WTC11 (cell line): ENCODE measurements around the gene RGS16. TPM values are rescaled to one million over a fixed set of nuclear protein-coding genes. Genes with fewer than 3 reads are reported as not detected.

ENCODE experiments used
- ATAC-seq: fragments of 200-7000 bp; cut with Tn5 transposase; 2 replicates; pipeline ENCODE4 v1.10.0; 2021; ENCODE audit warnings: mild to moderate bottlenecking, moderate library complexity
- CTCF ChIA-PET: fragments of 300-600 bp; sonication (Branson Sonifier 250); formaldehyde crosslinking; loops from one replicate; lab custom pipeline; 2021; ENCODE audit warnings: antibody characterized with exemption; lab: Charles Lee
- POLR2A ChIA-PET: fragments of 350-600 bp; sonication (Branson Sonifier 250); formaldehyde crosslinking; loops from one replicate; lab custom pipeline; 2021; ENCODE audit warnings: antibody characterized with exemption; lab: Charles Lee
- DNase-seq: peaks from one replicate; pipeline ENCODE4 v3.0.0; 2021; ENCODE audit warnings: low spot score
- H3K27ac Mint-ChIP-seq: 2 replicates; pipeline ENCODE4 v1.8.0; 2021; ENCODE audit warnings: mixed read lengths
- H3K27me3 Mint-ChIP-seq: 2 replicates; pipeline ENCODE4 v1.8.0; 2021; ENCODE audit warnings: low read depth, mild to moderate bottlenecking, moderate library complexity, mixed read lengths
- H3K36me3 Mint-ChIP-seq: 2 replicates; pipeline ENCODE4 v1.8.0; 2021; ENCODE audit warnings: mixed read lengths
- H3K4me1 Mint-ChIP-seq: 2 replicates; pipeline ENCODE4 v1.8.0; 2022; ENCODE audit warnings: mixed read lengths
- H3K4me3 Mint-ChIP-seq: 2 replicates; pipeline ENCODE4 v1.8.0; 2021; ENCODE audit warnings: mild to moderate bottlenecking, moderate library complexity, mixed read lengths
- H3K9me3 Mint-ChIP-seq: 2 replicates; pipeline ENCODE4 v1.8.0; 2021; ENCODE audit warnings: mixed read lengths
- ATF1 ChIP-seq: sonication (generic); formaldehyde crosslinking; IDR thresholded peaks from 2 replicates; pipeline ENCODE4 v1.8.1; 2023; ENCODE audit warnings: mild to moderate bottlenecking, moderate library complexity, missing genetic modification reagents
- CBFB ChIP-seq: sonication (generic); formaldehyde crosslinking; IDR thresholded peaks from 2 replicates; pipeline ENCODE4 v1.8.1; 2022; ENCODE audit warnings: mild to moderate bottlenecking, low read depth, missing genetic modification reagents
- CREM ChIP-seq: sonication (generic); formaldehyde crosslinking; IDR thresholded peaks from 2 replicates; pipeline ENCODE4 v1.8.1; 2022; ENCODE audit warnings: mild to moderate bottlenecking, missing genetic modification reagents, moderate library complexity
- E2F4 ChIP-seq: sonication (generic); formaldehyde crosslinking; IDR thresholded peaks from 2 replicates; pipeline ENCODE4 v1.8.1; 2022; ENCODE audit warnings: low read depth, mild to moderate bottlenecking, moderate library complexity, missing genetic modification reagents, borderline replicate concordance
- E2F5 ChIP-seq: sonication (generic); formaldehyde crosslinking; IDR thresholded peaks from 2 replicates; pipeline ENCODE4 v1.8.1; 2022; ENCODE audit warnings: mild to moderate bottlenecking, moderate library complexity, missing genetic modification reagents
- GRHL2 ChIP-seq: fragments of 250-450 bp; sonication (Bioruptor Pico); IDR thresholded peaks from 2 replicates; pipeline ENCODE4 v1.8.0; 2022; ENCODE audit warnings: mild to moderate bottlenecking, moderate library complexity; ENCODE audit not compliant: insufficient replicate concordance, severe bottlenecking
- NFE2L1 ChIP-seq: sonication (generic); formaldehyde crosslinking; IDR thresholded peaks from 2 replicates; pipeline ENCODE4 v1.8.1; 2023; ENCODE audit warnings: missing genetic modification reagents
- NFYB ChIP-seq: sonication (generic); formaldehyde crosslinking; conservative IDR thresholded peaks from 2 replicates; pipeline ENCODE4 v1.8.0; 2022; ENCODE audit warnings: low read depth, missing genetic modification reagents
- NR2C2 ChIP-seq: sonication (generic); formaldehyde crosslinking; IDR thresholded peaks from 2 replicates; pipeline ENCODE4 v1.8.0; 2022; ENCODE audit warnings: mild to moderate bottlenecking, missing genetic modification reagents
- TEAD1 ChIP-seq: sonication (generic); formaldehyde crosslinking; IDR thresholded peaks from 2 replicates; pipeline ENCODE4 v1.8.0; 2022; ENCODE audit warnings: mild to moderate bottlenecking, missing genetic modification reagents
- TP53 ChIP-seq: sonication (generic); formaldehyde crosslinking; IDR thresholded peaks from 2 replicates; pipeline ENCODE4 v1.8.1; 2023; ENCODE audit warnings: mild to moderate bottlenecking, missing genetic modification reagents
- ZBTB21 ChIP-seq: sonication (generic); formaldehyde crosslinking; IDR thresholded peaks from 2 replicates; pipeline ENCODE4 v1.8.1; 2023; ENCODE audit warnings: mild to moderate bottlenecking, missing genetic modification reagents, borderline replicate concordance
- ZNF138 ChIP-seq: sonication (generic); formaldehyde crosslinking; conservative IDR thresholded peaks from 2 replicates; pipeline ENCODE4 v1.8.1; 2022; ENCODE audit warnings: mild to moderate bottlenecking, moderate library complexity, missing genetic modification reagents
- ZNF532 ChIP-seq: fragments of 250-450 bp; sonication (Bioruptor Pico); IDR thresholded peaks from 2 replicates; pipeline ENCODE4 v1.9.0; 2021; ENCODE audit warnings: mild to moderate bottlenecking, borderline replicate concordance
- total RNA-seq: library from RNA; stranded (reverse); gene quantifications from 3 replicates; pipeline ENCODE4 v1.2.3, GENCODE V29; 2021

The RGS16 gene
- total RNA-seq, 1 experiment from 2014 or later = 17.8 TPM

DNA sequence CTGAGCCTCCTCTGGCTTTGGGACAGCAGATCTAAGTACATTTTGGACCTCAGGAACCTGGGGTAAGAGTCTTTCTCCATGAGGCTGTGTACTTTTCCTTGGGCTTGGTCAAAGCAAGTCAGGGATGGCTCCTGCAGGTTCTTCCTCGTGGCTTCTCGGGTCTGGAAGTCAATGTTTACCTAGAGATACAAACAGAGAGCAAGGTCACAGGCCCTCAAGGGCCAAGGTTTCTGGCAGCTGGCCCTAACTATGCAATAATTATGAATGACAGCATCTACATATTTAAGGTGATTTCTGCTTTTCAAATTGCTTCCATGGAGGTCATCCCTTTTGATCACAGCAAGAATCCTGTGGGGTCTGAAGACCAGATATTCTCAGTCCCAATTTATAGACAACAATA is 42.5 kb upstream of the RGS16 start (continued):
- TF ChIP-seq ZNF532 (no peak), CBFB (no peak)

- 0 out of 2 replicates have a peak, but pooled peaks cover 3% of the 10 kb centered on the region for H3K36me3 Mint-ChIP-seq
- no peak overlapping the region for H3K27ac Mint-ChIP-seq
- no peak for ATAC-seq
- no peaks in the 10 kb centered on the region; the same call in 1 of the 2 replicates for H3K27me3 Mint-ChIP-seq
- no peak overlapping the region for H3K4me3 Mint-ChIP-seq
- TF ChIP-seq ATF1 (CRISPR knock-in tag) (no peak), GRHL2 (CRISPR knock-in tag) (no peak), NR2C2 (no peak), E2F4 (CRISPR knock-in tag) (no peak), ZBTB21 (CRISPR knock-in tag) (no peak), CREM (CRISPR knock-in tag) (no peak), TEAD1 (CRISPR knock-in tag) (no peak), TP53 (no peak), NFE2L1 (CRISPR knock-in tag) (no peak)
- TF ChIP-seq, all 79 proteins: peak for 0
- DNase-seq = no peak
- ChIA-PET CTCF (interaction anchor here (3.2 kb wide), 1 partner anchor 138 kb away, joined by 10 read pairs; no protein-coding TSS in a partner anchor), POLR2A (no interaction called here)
- no peaks in the 10 kb centered on the region for H3K4me1 Mint-ChIP-seq
- peaks cover 20% of the 10 kb centered on the region for H3K9me3 Mint-ChIP-seq
Measured at GRCh38 chr1:182644886-182645285, 40.7 kb upstream of the RGS16 start.

GRCh38 chr1:182643699-182644098 is 39.5 kb upstream of the RGS16 start:
- Mint-ChIP-seq H3K36me3 (0 out of 2 replicates have a peak, but pooled peaks cover 3% of the 10 kb centered on the region), H3K4me3 (no peak overlapping the region), H3K9me3 (peaks cover 20% of the 10 kb centered on the region), H3K27me3 (no peaks in the 10 kb centered on the region; the same call in 1 of the 2 replicates), H3K4me1 (no peaks in the 10 kb centered on the region), H3K27ac (peak overlapping the region; percentile 47; the same call in 1 of the 2 replicates)
- ChIA-PET CTCF (interaction anchor here (3.2 kb wide), 1 partner anchor 139 kb away, joined by 10 read pairs; no protein-coding TSS in a partner anchor), POLR2A (interaction anchor here (1.3 kb wide), 1 partner anchor 27 kb away, joined by 3 read pairs; no protein-coding TSS in a partner anchor)
- TF ChIP-seq ZNF138 (CRISPR knock-in tag) = no peak
- no peak for TF ChIP-seq NFYB (CRISPR knock-in tag)
- TF ChIP-seq E2F5 (CRISPR knock-in tag) = no peak
- TF ChIP-seq E2F4 (CRISPR knock-in tag) = no peak
- no peak for DNase-seq
- no peak for ATAC-seq
